NCI-H1048 (cell line): Measurements from ENCODE around the gene SAMD14.

Experiments
- DNase-seq: peaks from one replicate; lab custom pipeline; 2025; lab: John Stamatoyannopoulos, UW

The SAMD14 gene

GRCh38 chr17:50133028-50133768 is 3.2 kb upstream of the SAMD14 start:
- DNase-seq: no peak

- DNase-seq: no peak
Observed at GRCh38 chr17:50132104-50132794, 2.3 kb upstream of the SAMD14 start.

GRCh38 chr17:50130559-50131305 is 772 bp upstream of the SAMD14 start:
- DNase-seq: no peak

DNA sequence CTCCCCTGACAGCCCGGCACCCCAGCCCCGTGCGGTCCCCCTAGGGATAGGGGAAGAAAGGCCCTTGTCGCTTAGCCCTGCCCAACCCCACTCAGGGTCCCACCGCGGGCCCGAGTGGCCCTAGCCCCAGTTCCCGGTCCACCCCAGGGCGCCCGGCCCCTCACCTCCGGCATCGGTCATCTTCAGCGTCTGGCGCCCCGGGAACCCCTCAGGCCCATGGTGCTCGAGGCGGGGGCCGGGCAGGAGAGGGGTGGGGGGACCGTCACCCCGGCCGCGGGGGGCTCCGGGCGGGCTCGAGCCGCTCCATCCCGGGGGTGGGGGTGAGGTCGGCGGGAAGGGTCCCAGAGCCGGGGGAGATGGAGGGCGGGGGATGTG is 620 bp downstream of the SAMD14 start:
- DNase-seq: no peak

GRCh38 chr17:50128441-50129352 is 1.3 kb downstream of the SAMD14 start:
- no peak for DNase-seq

DNA sequence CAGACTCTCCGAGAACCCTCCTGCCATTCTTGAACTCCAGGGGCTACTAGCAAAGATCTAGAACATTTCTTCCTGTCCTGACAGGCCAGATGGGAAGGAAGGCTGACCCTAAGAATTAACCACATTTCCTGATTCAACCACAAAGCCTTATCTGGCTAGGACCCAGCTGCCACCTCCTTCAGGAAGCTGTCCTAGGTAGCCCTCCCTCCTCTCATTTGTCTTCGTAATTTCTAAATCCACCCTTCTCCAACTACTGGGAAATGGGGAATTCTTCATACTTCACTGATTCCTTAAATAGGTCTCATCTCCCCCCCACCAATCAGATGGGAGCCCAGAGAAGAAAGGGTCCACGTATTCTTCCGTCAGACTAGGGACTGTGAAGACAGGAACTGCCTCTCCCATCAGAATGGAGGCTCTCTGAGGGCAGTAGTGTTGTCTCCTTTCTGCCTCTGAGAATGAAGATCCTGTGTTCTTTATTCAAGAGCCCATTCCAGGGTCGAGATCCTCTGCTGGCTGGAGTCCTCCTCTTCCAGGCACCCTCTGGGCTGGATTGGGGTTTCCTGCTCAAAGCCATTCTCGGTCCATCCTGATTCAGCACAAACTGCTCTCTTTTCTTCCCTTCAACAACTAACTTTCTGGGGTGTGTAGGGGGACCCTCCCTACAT is 2.1 kb downstream of the SAMD14 start:
- DNase-seq: no peak

- no peak for DNase-seq
Observed at GRCh38 chr17:50125420-50125997, 4.5 kb downstream of the SAMD14 start.

- no peak for DNase-seq
Observed at GRCh38 chr17:50123649-50124349, 6.2 kb downstream of the SAMD14 start.

DNA sequence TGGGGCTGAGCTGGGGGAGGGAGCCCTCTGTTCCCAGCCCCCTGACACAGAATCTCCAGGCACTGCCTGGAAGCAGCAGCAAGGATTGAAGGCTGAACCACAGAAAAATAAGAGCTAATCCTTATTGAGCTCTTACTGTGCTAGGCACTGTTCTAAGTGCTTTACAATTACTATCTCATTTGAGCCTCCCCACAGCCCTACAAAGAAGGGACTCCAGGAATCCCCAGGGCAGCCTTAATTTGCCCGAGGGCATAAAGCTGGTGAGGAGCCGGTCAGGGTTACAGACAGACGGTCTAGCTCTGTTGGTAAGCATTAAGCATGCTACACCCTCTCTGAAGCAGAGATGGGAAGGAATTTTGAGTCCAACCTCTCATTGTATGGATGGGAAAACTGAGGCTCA is 7.0 kb downstream of the SAMD14 start:
- no peak for DNase-seq

DNA sequence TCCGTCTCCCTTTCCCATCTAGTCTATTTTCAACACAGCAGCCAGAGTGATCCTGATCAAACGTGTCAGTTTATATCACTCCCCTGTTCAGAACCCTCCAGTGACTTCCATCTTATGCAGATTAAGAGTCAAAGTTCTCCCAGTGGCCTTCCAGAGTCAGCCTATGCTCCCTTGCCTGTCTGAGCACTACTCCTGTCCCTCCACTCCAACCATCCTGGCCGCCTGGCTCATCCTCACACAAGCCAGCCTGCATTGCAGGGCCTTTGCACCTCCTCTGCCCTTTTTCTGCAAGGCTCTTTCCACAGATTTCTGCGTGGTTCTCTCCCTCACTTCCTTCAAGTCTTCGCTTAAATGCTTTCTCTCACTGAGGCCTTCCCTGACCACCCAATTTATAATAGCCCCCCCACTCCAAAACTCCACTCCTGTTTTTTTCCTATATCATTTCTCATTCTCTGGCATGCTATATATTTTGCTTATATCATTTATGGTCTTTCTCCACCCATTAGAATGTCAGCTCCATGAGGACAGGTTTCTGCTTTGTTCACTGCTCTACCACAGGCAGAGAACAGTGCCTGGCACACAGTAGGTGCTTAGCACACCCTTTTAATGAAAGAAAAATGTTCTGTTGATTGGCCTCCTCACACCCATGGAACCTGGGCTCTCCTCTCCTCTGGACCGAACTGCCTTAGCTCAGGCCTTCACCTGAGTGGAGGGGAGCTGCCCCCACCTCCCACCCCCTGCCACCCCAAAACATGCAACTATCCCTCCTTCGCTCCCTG is 9.3 kb downstream of the SAMD14 start:
- DNase-seq: no peak

DNA sequence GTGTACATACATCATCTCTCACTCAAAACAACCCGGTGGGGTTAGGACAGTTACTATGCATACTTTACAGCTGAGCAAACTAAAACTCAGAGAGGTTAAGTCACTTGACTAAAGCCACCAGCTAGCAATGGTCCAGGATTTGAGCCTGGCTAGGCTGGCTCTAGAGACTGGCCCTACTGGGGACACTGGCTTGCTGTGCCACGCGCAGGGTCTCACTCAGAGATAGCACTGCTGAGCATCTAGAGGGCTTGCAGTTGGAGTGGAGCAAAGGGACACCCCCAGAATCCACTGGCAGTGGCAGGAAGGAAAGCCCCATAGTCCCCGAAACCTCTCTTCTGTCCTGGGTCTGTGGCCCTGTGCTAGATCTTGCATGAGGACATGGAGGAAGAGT is 11.1 kb downstream of the SAMD14 start:
- no peak for DNase-seq

DNA sequence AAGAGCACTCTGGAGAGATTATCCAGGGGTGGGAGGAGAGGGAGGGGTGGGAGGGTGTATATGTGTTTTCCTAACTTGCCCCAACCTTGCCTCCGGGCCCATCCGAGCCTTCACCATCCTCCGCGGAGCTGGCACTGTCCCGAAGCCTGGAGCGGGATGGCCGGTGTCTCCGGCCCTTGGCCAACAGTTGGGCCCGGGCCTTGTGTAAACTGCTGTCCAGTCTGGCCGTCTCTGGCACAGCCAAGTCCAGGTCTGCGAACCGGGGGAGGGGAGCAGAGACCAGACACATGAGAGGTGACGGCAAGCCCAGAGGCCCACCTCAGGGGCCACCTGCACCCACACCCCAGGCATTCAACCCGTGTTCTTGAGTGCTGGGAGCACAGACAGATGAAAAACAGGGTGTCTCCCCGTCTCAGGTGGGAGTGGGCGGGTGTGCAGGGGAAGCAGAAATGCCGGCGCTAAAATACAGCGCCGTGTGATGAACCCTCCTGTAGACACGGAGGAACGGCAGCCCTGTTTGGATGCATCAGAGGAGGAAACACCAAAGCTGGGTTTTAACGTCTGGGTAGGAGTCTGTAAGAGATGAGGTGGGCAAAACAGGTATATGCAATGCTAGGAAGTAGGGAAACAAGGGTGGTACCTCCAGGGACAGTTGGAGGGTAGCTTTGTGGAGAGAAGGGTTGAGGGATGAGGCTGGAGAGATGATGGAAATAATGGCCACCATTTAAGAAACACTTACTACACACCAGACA is 11.7 kb downstream of the SAMD14 start:
- DNase-seq: no peak

DNA sequence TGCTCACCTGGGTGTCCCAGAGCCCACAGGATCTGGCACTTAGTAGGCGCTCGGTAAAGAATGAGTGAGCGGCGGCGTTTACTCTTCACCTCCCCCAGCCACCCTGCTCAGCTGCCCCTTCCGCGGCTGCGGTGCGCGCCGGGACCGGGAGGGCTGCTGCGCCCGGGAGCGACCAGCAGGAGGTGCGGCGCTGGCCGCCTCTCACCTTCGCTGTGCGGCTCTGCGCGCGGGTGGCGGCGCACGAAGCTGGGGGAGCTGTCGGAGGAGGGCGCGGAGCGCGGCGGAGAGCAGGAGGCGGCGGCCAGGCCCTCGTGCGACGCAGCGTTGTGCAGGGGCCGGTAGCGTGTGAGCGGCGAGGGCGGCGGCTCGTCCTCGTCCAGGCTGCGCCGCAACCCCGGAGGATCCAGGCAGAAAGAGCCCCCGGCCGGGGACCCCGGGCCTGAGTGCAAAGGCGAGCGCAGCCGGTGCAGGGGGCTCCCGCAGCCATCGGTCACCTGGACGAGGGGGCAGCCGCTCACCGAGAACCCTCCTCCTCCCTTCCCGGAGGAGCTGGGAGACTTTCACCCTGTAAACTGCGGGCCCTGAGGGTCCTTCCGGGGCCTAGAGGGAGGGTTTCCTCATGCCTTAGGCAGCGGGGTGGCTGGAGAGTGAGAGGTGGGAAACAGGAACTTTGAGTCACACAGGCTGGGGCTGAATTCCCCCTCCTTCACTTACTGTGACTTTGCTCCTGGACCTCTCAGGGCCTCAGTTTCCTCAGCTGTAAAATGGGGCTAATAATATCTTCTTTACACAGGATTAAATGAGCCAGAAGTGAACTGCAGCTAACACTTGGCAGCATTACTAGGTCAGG is 12.5 kb downstream of the SAMD14 start:
- DNase-seq: no peak

DNA sequence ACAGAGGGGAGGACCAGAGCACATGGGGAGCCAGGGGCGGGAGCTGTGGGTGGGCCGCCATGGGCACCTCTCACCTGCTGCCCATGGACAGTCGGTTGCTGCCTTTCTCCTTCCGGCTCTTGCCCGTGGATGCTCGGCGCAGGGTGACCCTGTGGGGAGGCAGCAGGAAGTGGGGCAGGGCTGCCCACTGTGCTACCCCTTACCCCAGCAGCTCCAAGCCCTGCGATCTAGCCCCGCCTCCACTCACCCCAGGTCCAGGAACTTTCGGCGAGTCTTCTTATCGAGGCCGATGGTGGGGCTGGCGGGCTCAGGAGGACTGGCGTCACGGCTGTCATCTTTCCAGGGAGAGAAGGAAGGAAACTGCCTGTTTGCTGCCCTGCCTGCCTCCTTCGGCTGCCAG is 14.2 kb downstream of the SAMD14 start:
- no peak for DNase-seq

DNA sequence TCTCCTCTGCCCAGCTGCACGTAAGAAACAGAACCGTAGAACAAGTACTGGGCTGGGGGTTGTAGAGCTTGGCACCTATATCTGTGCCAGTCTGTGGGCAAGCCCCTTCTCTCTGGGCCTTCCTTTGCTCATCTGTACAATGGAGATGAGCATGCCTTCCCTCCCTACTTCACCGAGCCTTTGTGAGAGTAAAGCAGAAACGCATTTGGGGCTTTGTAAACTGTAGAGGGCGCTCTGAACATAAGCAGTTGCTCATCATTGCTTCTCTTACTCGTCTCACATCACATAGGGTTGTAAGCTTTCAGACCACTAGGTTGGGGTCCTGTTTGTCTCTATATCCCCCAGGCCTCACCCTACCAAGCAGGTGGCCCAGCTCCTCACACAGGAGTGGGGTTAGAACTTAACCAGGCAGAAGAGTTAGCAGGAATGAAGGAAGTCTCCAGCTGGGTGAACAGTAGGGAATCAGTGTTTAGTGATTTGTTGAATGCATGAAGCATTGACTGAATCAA is 15.1 kb downstream of the SAMD14 start:
- peak; percentile 20 for DNase-seq

DNA sequence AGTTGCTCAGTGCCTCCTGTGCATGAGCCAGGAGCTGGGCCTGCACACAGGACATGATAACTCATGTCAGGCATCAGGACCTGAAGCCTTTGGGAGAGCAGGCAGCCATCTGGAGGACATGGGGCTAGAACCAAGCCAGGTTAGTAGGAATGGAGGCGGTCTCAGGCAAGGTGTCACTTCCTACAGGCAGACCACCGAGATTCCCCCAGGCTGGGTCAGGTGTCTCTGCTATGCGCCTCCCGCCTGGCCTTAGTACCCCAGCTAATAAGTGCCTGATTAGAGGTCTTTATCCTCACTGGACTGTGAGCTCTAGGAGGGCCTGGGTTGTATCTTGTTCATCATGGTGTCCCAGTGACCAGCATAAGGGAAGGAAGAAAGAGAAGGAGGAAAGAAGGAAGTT is 15.6 kb downstream of the SAMD14 start:
- DNase-seq: no peak

- DNase-seq: no peak
Observed at GRCh38 chr17:50113624-50114320, 16.2 kb downstream of the SAMD14 start.
